IMR-90 (cell line): ENCODE measurements around the gene KLF9. TPM values are rescaled to one million over a fixed set of nuclear protein-coding genes. Genes with fewer than 3 reads are reported as not detected.

Experiments
- ATAC-seq: fragments of 200-7000 bp; cut with Tn5 transposase; 2 replicates; pipeline ENCODE4 v1.9.1; 2020; ENCODE audit warnings: low read depth, mild to moderate bottlenecking, moderate library complexity
- BruUV-seq: library from RNA; stranded (reverse); fragments of 400-500 nt; replicated peaks from 2 replicates; lab custom pipeline; 2021; lab: Mats Ljungman, UMichigan
- CTCF ChIA-PET: fragments of 300-600 bp; formaldehyde crosslinking; extraction: SDS; loops from one replicate; lab custom pipeline; 2021; ENCODE audit warnings: antibody characterized with exemption; lab: Yijun Ruan, JAX
- POLR2A ChIA-PET: fragments of 300-600 bp; sonication (Branson Sonifier 250); formaldehyde crosslinking; loops from one replicate; lab custom pipeline; 2022; ENCODE audit warnings: antibody characterized with exemption; ENCODE audit not compliant: unreplicated experiment; lab: Charles Lee
- DNase-seq: peaks from one replicate; pipeline ENCODE4 v3.0.0; 2013
- H2AFZ ChIP-seq: replicated peaks from 2 replicates; pipeline ENCODE3; 2013; ENCODE audit warnings: low read length, mild to moderate bottlenecking; ENCODE audit not compliant: poor library complexity
- H2AK5ac ChIP-seq: 2 replicates; pipeline ENCODE4 v1.6.1; 2013; ENCODE audit warnings: low read depth, low read length, inconsistent platforms
- H2AK9ac ChIP-seq: replicated peaks from 2 replicates; pipeline ENCODE3; 2013; ENCODE audit warnings: mild to moderate bottlenecking, low read depth, low read length, moderate library complexity; ENCODE audit not compliant: poor library complexity
- H2BK120ac ChIP-seq: 2 replicates; pipeline ENCODE4 v1.6.1; 2013; ENCODE audit warnings: low read depth, low read length, inconsistent platforms
- H2BK15ac ChIP-seq: 3 replicates; pipeline ENCODE4 v1.6.1; 2013; ENCODE audit warnings: low read depth, low read length, inconsistent platforms
- H2BK20ac ChIP-seq: 2 replicates; pipeline ENCODE4 v1.6.1; 2013; ENCODE audit warnings: low read depth, mild to moderate bottlenecking, inconsistent platforms, low read length, moderate library complexity
- H2BK5ac ChIP-seq: 2 replicates; pipeline ENCODE4 v1.6.1; 2013; ENCODE audit warnings: mild to moderate bottlenecking, low read depth, low read length, inconsistent platforms; ENCODE audit not compliant: poor library complexity, severe bottlenecking
- H3K14ac ChIP-seq: replicated peaks from 2 replicates; pipeline ENCODE4 v1.6.1; 2013; ENCODE audit warnings: low read depth, low read length, inconsistent platforms
- H3K18ac ChIP-seq: 2 replicates; pipeline ENCODE4 v1.6.1; 2013; ENCODE audit warnings: low read depth, low read length, control low read depth
- H3K23ac ChIP-seq: 2 replicates; pipeline ENCODE4 v1.6.1; 2013; ENCODE audit warnings: low read depth, low read length, inconsistent platforms
- H3K27ac ChIP-seq: 2 replicates; pipeline ENCODE4 v1.5.1; 2013; ENCODE audit warnings: mild to moderate bottlenecking, control low read depth, low read length; ENCODE audit not compliant: insufficient read depth
- H3K27me3 ChIP-seq: 2 replicates; pipeline ENCODE4 v1.6.1; 2013; ENCODE audit warnings: low read length; ENCODE audit not compliant: control insufficient read depth, insufficient read depth
- H3K36me3 ChIP-seq: 2 replicates; pipeline ENCODE4 v1.6.1; 2013; ENCODE audit warnings: low read length, mixed read lengths; ENCODE audit not compliant: control insufficient read depth, insufficient read depth
- H3K4ac ChIP-seq: 2 replicates; pipeline ENCODE4 v1.6.1; 2013; ENCODE audit warnings: low read depth, low read length, inconsistent platforms
- H3K4me1 ChIP-seq: 2 replicates; pipeline ENCODE4 v1.6.1; 2013; ENCODE audit warnings: low read length, mixed read lengths; ENCODE audit not compliant: control insufficient read depth, insufficient read depth
- H3K4me2 ChIP-seq: 2 replicates; pipeline ENCODE4 v1.6.1; 2013; ENCODE audit warnings: low read depth, mild to moderate bottlenecking, control low read depth, low read length, moderate library complexity
- H3K4me3 ChIP-seq: 2 replicates; pipeline ENCODE4 v1.5.1; 2013; ENCODE audit warnings: low read depth, mild to moderate bottlenecking, control low read depth, low read length, moderate library complexity; ENCODE audit not compliant: insufficient read depth
- H3K56ac ChIP-seq: 2 replicates; pipeline ENCODE4 v1.6.1; 2013; ENCODE audit warnings: low read length, inconsistent platforms; ENCODE audit not compliant: insufficient read depth; ENCODE audit errors: extremely low read depth
- H3K79me1 ChIP-seq, 2 experiments: 2 replicates each; pipeline ENCODE4 v1.6.1; 2013; ENCODE audit warnings: low read length in 2 of 2, inconsistent platforms in 1 of 2, low read depth in 1 of 2
- H3K9ac ChIP-seq: 2 replicates; pipeline ENCODE4 v1.6.1; 2013; ENCODE audit warnings: low read depth, low read length, control low read depth
- H3K9me1 ChIP-seq: 2 replicates; pipeline ENCODE4 v1.6.1; 2013; ENCODE audit warnings: low read length, inconsistent platforms; ENCODE audit not compliant: insufficient read depth
- H3K9me3 ChIP-seq: 2 replicates; pipeline ENCODE4 v1.6.1; 2013; ENCODE audit warnings: low read length; ENCODE audit not compliant: control insufficient read depth, insufficient read depth
- H4K20me1 ChIP-seq: 2 replicates; pipeline ENCODE4 v1.6.1; 2013; ENCODE audit warnings: low read length, inconsistent platforms; ENCODE audit not compliant: insufficient read depth
- H4K5ac ChIP-seq: 2 replicates; pipeline ENCODE4 v1.6.1; 2013; ENCODE audit warnings: mild to moderate bottlenecking, low read depth, low read length, control low read depth
- H4K8ac ChIP-seq, 2 experiments: 2 replicates each; pipeline ENCODE4 v1.6.1; 2013; ENCODE audit warnings: low read depth in 2 of 2, low read length in 2 of 2, control low read depth in 1 of 2, inconsistent platforms in 1 of 2
- H4K91ac ChIP-seq: 2 replicates; pipeline ENCODE4 v1.6.1; 2013; ENCODE audit warnings: low read depth, low read length, inconsistent platforms; ENCODE audit not compliant: insufficient read depth
- BHLHE40 ChIP-seq: fragments of 150-350 bp; IDR thresholded peaks from 2 replicates; pipeline ENCODE4 v1.6.1; 2016; ENCODE audit warnings: mild to moderate bottlenecking, low read depth, low read length
- CEBPB ChIP-seq: IDR thresholded peaks from 2 replicates; pipeline ENCODE4 v1.6.1; 2012; ENCODE audit warnings: low read depth, low read length, improper control_type of control experiment
- CHD1 ChIP-seq: IDR thresholded peaks from 2 replicates; pipeline ENCODE4 v1.6.1; 2012; ENCODE audit warnings: low read depth, low read length, improper control_type of control experiment
- ELK1 ChIP-seq: fragments of 150-350 bp; IDR thresholded peaks from 2 replicates; pipeline ENCODE4 v1.6.1; 2016; ENCODE audit warnings: low read depth, mild to moderate bottlenecking, low read length, moderate library complexity, borderline replicate concordance
- FOS ChIP-seq: fragments of 150-350 bp; IDR thresholded peaks from 2 replicates; pipeline ENCODE4 v1.6.1; 2016; ENCODE audit warnings: low read depth, low read length
- MAFK ChIP-seq: IDR thresholded peaks from 2 replicates; pipeline ENCODE4 v1.6.1; 2012; ENCODE audit warnings: low read depth, low read length, improper control_type of control experiment
- MAZ ChIP-seq: IDR thresholded peaks from 2 replicates; pipeline ENCODE4 v1.6.1; 2012; ENCODE audit warnings: low read depth, mild to moderate bottlenecking, low read length, improper control_type of control experiment, moderate library complexity, borderline replicate concordance
- MXI1 ChIP-seq: IDR thresholded peaks from 2 replicates; pipeline ENCODE4 v1.6.1; 2012; ENCODE audit warnings: low read depth, mild to moderate bottlenecking, low read length, moderate library complexity, borderline replicate concordance
- NFE2L2 ChIP-seq: fragments of 150-350 bp; IDR thresholded peaks from 2 replicates; pipeline ENCODE4 v1.6.1; 2016; ENCODE audit warnings: low read depth, mild to moderate bottlenecking, low read length
- POLR2A ChIP-seq: IDR thresholded peaks from 2 replicates; pipeline ENCODE4 v1.6.1; 2012; ENCODE audit warnings: mild to moderate bottlenecking, low read depth, low read length
- RAD21 ChIP-seq: IDR thresholded peaks from 2 replicates; pipeline ENCODE4 v1.6.1; 2012; ENCODE audit warnings: low read length, improper control_type of control experiment
- RCOR1 ChIP-seq: IDR thresholded peaks from 2 replicates; pipeline ENCODE4 v1.6.1; 2012; ENCODE audit warnings: mild to moderate bottlenecking, low read length, improper control_type of control experiment; ENCODE audit not compliant: insufficient replicate concordance
- RFX5 ChIP-seq: IDR thresholded peaks from 2 replicates; pipeline ENCODE4 v1.8.0; 2012; ENCODE audit warnings: low read depth, mild to moderate bottlenecking, low read length, moderate library complexity
- SMC3 ChIP-seq: fragments of 150-350 bp; IDR thresholded peaks from 2 replicates; pipeline ENCODE4 v1.6.1; 2016; ENCODE audit warnings: low read depth, mild to moderate bottlenecking, antibody characterized with exemption, low read length, moderate library complexity
- USF2 ChIP-seq: fragments of 150-350 bp; IDR thresholded peaks from 2 replicates; pipeline ENCODE4 v1.6.1; 2017; ENCODE audit warnings: mild to moderate bottlenecking, antibody characterized with exemption, low read length, low read depth
- WGBS, 2 experiments: methylation state at CpG; one replicate each; pipeline versions ENCODE4 v1.1.5 to v1.1.7; 2013; ENCODE audit warnings: missing lambda C conversion rate in 2 of 2; ENCODE audit not compliant: insufficient read length in 1 of 2; ENCODE audit errors: extremely low coverage in 2 of 2; 5-methylcytosine and 5-hydroxymethylcytosine counted together
- dilution Hi-C: fragments of 300-500 bp; cut with HindIII; formaldehyde crosslinking; loops from one replicate; pipeline ENCODE4 v1.14.3; 2018; ENCODE audit warnings: low sequenced_read_pairs; ENCODE audit not compliant: unreplicated experiment
- in situ Hi-C: fragments of 300-500 bp; cut with MboI; formaldehyde crosslinking; loops from 3 replicates; pipeline ENCODE4 v1.14.3; 2019; ENCODE audit warnings: low sequenced_read_pairs, inconsistent platforms, mixed read lengths
- intact Hi-C: fragments of 100-400 bp; cut with micrococcal nuclease; formaldehyde crosslinking; loops from 2 replicates; pipeline ENCODE4 v1.10.0; 2022
- polyA plus RNA-seq, 3 experiments: library from polyadenylated mRNA; depleted of rRNA; stranded (reverse); fragments of >200 nt; gene quantifications; 2 replicates each; pipeline ENCODE4 v1.2.3, GENCODE V29; 2012; ENCODE audit warnings: low replicate concordance in 1 of 3
- total RNA-seq: library from RNA; depleted of rRNA; stranded (reverse); fragments of >200 nt; gene quantifications from 2 replicates; pipeline ENCODE4 v1.2.3, GENCODE V29; 2012

Gene KLF9
- total and polyA plus RNA-seq, 2 of the 4 experiments (the other 2 are of a cell fraction), result 4.1 to 7.5 TPM

- no peak overlapping the region for H2AK5ac ChIP-seq
- H3K4me2 ChIP-seq, result peak overlapping the region; percentile 35
- DNase-seq (no peak), ATAC-seq (peak; percentile 31)
- H2BK15ac ChIP-seq, result no peak overlapping the region
- H2BK120ac ChIP-seq, result peak overlapping the region; percentile 35
- 0% methylated on average over 30 of the region's 53 CpGs; no CpG with 5 or more reads in 1 of the 2 experiments for WGBS, 2 experiments
- H3K23ac ChIP-seq, result no peak overlapping the region
- no peak overlapping the region; the same call in 1 of the 2 replicates for H3K56ac ChIP-seq
- no peaks in the 10 kb centered on the region for H3K9me3 ChIP-seq
- intact Hi-C loops, result loop anchor here (1.0 to 5.0 kb wide), 3 partner anchors 66 to 188 kb away; no protein-coding TSS in a partner anchor
- dilution Hi-C loops, result no loop called here
- H2BK20ac ChIP-seq, result no peak overlapping the region
- H3K18ac ChIP-seq, result peak overlapping the region; percentile 12; the same call in 1 of the 2 replicates
- H2BK5ac ChIP-seq, result peak overlapping the region; percentile 92
- 0 out of 2 replicates have a peak, but pooled peaks cover under 1% of the 10 kb centered on the region for H3K36me3 ChIP-seq
- ChIA-PET CTCF (no interaction called here), POLR2A (interaction anchor here (1.3 kb wide), 1 partner anchor 189 kb away, joined by 5 read pairs; no protein-coding TSS in a partner anchor)
- H3K4me3 ChIP-seq, result peak overlapping the region; percentile 85
- no peak overlapping the region for H4K5ac ChIP-seq
- H4K91ac ChIP-seq, result peak overlapping the region; percentile 78; the same call in 1 of the 2 replicates
- peaks cover 19% of the 10 kb centered on the region for H4K20me1 ChIP-seq
- peak overlapping the region; percentile 97 for H3K27ac ChIP-seq
- H3K9ac ChIP-seq, result peak overlapping the region; percentile 97
- no TSS peak for BruUV-seq
- peaks cover 6% of the 10 kb centered on the region for H3K4me1 ChIP-seq
- peak overlapping the region; percentile 81 for H3K4ac ChIP-seq
- peaks cover 9% of the 10 kb centered on the region for H3K9me1 ChIP-seq
- H3K14ac ChIP-seq, result no peak overlapping the region
- in situ Hi-C loops, result loop anchor here (5.0 kb wide), 1 partner anchor 189 kb away; no protein-coding TSS in a partner anchor
- peak overlapping the region; percentile 80 for H2AK9ac ChIP-seq
- peaks cover 7 to 45% of the 10 kb centered on the region in 2 experiments; a peak in 3 of 4 replicates for H3K79me1 ChIP-seq
- peak overlapping the region in 1 of 2 experiments; percentile 23; a peak in 2 of 4 replicates for H4K8ac ChIP-seq
- H3K27me3 ChIP-seq, result no peaks in the 10 kb centered on the region
- H2AFZ ChIP-seq, result peak overlapping the region; percentile 96
- TF ChIP-seq CEBPB (peak; percentile 12; the same call in 1 of the 2 replicates), SMC3 (0 out of 2 replicates have a peak, but pooled peaks have one; percentile 1), MAZ (peak; percentile 60; the same call in 1 of the 2 replicates), CHD1 (no peak), RFX5 (no peak), RCOR1 (no peak), MAFK (no peak), MXI1 (peak; percentile 34; the same call in 1 of the 2 replicates), BHLHE40 (peak; percentile 40; the same call in 1 of the 2 replicates), ELK1 (no peak), NFE2L2 (no peak), USF2 (no peak), POLR2A (no peak), FOS (no peak), RAD21 (no peak; the same call in 1 of the 2 replicates)
Observed at GRCh38 chr9:70413464-70413798, 1.0 kb downstream of the KLF9 start.
